GM15510 (cell line): ENCODE data around the gene CREG1.

Experiments used
- POLR2A ChIP-seq: IDR thresholded peaks from 3 replicates; pipeline ENCODE4 v1.6.1; 2011; ENCODE audit warnings: borderline replicate concordance; ENCODE audit not compliant: insufficient read length; ENCODE audit errors: extremely low read depth

CREG1 gene

DNA sequence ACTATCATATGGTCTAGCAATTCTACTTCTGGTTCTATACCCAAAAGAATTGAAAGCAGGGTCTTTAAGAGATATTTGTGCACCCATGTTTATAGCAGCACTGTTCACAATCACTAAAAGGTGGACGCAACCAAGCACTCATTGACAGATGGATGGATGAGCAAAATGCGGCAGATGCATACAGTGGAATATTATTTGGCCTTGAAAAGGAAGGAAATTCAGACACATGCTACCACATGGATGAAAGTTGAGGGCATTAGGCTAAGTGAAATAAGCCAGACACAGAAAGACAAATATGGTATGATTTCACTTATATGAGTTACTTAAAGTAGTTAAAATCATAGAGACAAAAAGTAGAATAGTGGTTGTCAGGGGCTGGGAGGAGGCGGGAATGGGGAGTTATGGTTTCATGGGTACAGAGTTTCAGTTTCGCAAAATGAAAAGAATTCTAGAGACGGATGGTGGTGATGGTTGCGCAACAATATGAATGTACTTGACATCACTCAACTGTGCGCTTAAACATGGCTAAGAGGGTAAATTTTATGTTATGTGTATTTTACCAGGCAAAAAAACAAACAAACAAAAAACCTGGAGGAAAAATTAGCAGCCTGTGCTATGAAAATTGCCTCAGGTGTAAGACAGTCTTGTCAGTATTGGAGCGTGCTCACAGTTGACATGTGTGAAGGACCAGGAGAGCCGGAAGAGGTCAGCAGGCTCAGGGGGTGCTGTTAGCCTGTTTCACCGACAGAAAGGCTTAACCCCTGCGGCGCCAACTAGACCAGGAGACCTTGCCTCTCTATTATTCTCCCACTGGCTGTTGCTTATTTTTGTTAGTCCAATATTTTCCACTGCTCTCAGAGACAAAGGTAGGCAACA lies 61.7 kb downstream of the CREG1 start:
- TF ChIP-seq POLR2A = no peak
